Lower leg skin (tissue), 4 donors: ENCODE measurements around the gene HMCES. TPM values are rescaled to one million over a fixed set of nuclear protein-coding genes. Genes with fewer than 3 reads are reported as not detected.

Experiments used
- DNase-seq, 2 donors: peaks; one replicate each; pipeline ENCODE4 v3.0.0-alpha.2; 2019; ENCODE audit warnings: low spot score in 2 of 2
- H3K4me3 ChIP-seq: fragments of 200-600 bp; sonication (generic); 2 replicates; pipeline ENCODE4 v1.5.1; 2017; ENCODE audit warnings: mild to moderate bottlenecking, low read depth; ENCODE audit not compliant: poor library complexity, severe bottlenecking
- POLR2A ChIP-seq, 2 donors: fragments of 450-650 bp; IDR thresholded peaks; one replicate each; pipeline ENCODE4 v1.6.1; 2016 to 2017; ENCODE audit warnings: antibody characterized with exemption in 2 of 2, mild to moderate bottlenecking in 1 of 2, moderate library complexity in 1 of 2
- WGBS, 2 donors: methylation state at CpG; one replicate each; pipeline ENCODE4 v1.1.5; 2018; 5-methylcytosine and 5-hydroxymethylcytosine counted together
- intact Hi-C: fragments of 100-400 bp; cut with DNase I; formaldehyde crosslinking; loops from one replicate; pipeline ENCODE4 v1.15.0; 2023; ENCODE audit warnings: low total_unique reads
- total RNA-seq, 4 donors: library from RNA; depleted of rRNA; stranded (reverse); fragments of >200 nt; gene quantifications; one replicate each; pipeline ENCODE4 v1.1.0, GENCODE V29; 2016
- TF ChIP-seq, protein P1 (sequence below), 3 donors: fragments of 450-650 bp; IDR thresholded peaks; one replicate each; pipeline ENCODE4 v1.5.1; 2016; ENCODE audit warnings: antibody characterized with exemption in 3 of 3, mild to moderate bottlenecking in 3 of 3, moderate library complexity in 2 of 3

The HMCES gene
- total RNA-seq, 4 donors from 2014 or later, result 25.2 to 34.9 (median 34.4) TPM

DNA sequence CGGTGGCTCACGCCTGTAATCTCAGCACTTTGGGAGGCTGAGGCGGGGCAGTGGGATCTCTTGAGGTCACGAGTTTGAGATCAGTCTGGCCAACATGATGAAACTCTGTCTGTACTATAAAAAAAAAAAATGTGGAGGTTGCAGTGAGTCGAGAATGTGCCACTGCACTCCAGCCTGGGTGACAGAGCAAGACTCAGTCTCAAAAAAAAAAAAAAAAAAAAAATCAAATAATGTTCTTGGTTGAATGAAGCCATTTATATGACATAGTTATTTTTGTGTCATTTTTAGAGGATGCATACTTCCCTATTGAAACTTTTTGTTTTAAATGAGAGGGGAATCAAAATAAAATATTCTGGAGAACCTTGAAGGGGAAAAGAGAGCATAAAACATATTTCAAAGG lies 3.1 kb downstream of the HMCES start:
- 80 to 82% methylated on average over 5 of the region's 5 CpGs for whole genome bisulfite sequencing, 2 donors
- no peak overlapping the region for H3K4me3 ChIP-seq
- no peak for TF ChIP-seq POLR2A (IDR thresholded peaks at IDR 0.05)
- TF ChIP-seq, protein P1, sequence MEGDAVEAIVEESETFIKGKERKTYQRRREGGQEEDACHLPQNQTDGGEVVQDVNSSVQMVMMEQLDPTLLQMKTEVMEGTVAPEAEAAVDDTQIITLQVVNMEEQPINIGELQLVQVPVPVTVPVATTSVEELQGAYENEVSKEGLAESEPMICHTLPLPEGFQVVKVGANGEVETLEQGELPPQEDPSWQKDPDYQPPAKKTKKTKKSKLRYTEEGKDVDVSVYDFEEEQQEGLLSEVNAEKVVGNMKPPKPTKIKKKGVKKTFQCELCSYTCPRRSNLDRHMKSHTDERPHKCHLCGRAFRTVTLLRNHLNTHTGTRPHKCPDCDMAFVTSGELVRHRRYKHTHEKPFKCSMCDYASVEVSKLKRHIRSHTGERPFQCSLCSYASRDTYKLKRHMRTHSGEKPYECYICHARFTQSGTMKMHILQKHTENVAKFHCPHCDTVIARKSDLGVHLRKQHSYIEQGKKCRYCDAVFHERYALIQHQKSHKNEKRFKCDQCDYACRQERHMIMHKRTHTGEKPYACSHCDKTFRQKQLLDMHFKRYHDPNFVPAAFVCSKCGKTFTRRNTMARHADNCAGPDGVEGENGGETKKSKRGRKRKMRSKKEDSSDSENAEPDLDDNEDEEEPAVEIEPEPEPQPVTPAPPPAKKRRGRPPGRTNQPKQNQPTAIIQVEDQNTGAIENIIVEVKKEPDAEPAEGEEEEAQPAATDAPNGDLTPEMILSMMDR (IDR thresholded peaks at IDR 0.05), result no peak
- intact Hi-C loops, result no loop called here
- DNase-seq, result no peak

DNA sequence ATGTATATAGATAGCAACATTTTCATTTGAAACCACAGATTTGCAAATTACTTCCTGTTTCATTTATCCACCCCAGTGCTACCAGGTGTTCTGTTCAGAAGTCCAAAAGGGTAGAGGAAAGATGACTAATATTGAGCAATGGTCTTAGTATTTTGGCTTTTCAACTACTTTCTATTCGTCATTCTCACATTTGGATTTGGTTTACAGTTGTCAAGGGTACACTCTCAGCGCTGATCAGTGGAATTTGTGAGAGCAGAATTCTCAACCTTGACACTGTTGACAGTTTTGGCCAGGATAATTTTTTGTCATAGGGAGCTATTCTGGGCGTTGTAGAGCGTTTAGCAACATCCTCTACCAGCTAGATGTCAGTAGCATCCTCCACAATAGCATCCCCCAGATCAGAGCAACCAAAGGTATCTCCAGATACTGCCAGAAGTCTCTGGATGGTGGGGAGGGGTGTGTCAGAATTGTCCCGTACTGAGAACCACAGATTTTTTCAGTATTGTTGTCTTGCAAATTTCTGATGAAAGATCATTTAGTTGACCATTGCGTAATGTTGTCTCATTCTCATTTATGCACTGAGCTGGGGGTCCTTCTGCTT lies 4.2 kb downstream of the HMCES start:
- H3K4me3 ChIP-seq, result no peak overlapping the region
- intact Hi-C loops, result no loop called here
- no peak for DNase-seq
- no peak for TF ChIP-seq POLR2A (IDR thresholded peaks at IDR 0.05)
- TF ChIP-seq, protein P1 (IDR thresholded peaks at IDR 0.05), result no peak
- 65 to 71% methylated on average over 6 of the region's 6 CpGs for WGBS, 2 donors

- intact Hi-C loops, result no loop called here
- no peak overlapping the region for H3K4me3 ChIP-seq
- TF ChIP-seq, protein P1 (IDR thresholded peaks at IDR 0.05), result no peak
- no peak for TF ChIP-seq POLR2A (IDR thresholded peaks at IDR 0.05)
- WGBS, 2 donors, result 80 to 87% methylated on average over 2 of the region's 2 CpGs
- no peak for DNase-seq
Observed at GRCh38 chr3:129286081-129286480, 7.4 kb downstream of the HMCES start.

DNA sequence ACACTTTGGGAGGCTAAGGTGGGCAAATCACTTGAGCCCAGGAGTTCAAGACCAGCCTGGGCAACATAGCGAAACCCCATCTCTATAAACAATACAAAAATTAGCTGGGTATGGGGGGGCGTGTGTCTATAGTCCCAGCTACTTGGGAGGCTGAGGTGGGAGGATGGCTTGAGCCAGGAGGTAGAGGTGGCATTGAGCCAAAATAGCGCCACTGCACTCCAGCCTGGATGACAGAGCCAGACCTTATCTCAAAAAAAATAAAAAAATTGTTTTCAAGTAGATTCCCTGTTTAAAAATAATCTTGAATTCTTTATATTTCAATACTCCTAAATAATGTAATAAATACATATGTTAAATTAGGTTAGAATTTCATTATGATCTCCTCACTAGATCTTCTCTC lies 9.8 kb downstream of the HMCES start:
- no peak overlapping the region for H3K4me3 ChIP-seq
- 83 to 96% methylated on average over 3 of the region's 3 CpGs for WGBS, 2 donors
- intact Hi-C loops, result no loop called here
- DNase-seq, result no peak
- no peak for TF ChIP-seq POLR2A (IDR thresholded peaks at IDR 0.05)
- TF ChIP-seq, protein P1 (IDR thresholded peaks at IDR 0.05), result no peak

DNA sequence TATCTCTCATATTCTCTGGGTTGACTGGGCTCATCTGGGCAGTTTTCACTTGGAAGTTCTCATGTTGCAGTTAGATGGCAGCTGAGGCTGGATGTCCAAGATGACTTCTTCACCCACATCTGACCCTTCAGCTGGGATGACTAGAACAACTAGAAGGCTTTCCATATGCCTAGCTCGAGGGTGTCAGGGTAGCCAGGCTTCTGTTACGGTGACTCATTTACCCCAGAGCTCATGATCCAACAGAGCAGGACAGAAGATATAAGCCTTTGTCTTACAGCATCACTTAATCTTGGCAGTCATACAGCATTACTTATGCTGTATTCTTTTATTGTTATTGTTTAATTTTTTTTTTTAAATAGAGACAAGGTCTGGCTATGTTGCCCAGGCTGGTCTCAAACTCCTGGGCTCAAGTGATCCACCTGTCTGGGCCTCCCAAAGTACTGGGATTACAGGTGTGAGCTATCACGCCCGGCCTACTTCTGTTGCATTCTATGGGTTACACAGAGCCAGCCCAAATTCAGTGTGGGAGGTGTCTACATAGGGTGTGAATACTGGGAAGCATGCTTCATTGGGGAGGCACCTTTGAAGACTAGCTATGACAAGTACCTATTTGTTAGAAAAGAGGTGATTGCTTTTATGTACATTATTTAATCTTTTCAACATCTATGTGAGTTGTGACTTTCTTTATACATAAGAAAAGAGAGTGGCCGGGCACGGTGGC lies 10.7 kb downstream of the HMCES start:
- H3K4me3 ChIP-seq, result no peak overlapping the region
- intact Hi-C loops, result no loop called here
- WGBS, 2 donors, result 70 to 74% methylated on average over 6 of the region's 6 CpGs
- DNase-seq, result no peak
- TF ChIP-seq POLR2A (IDR thresholded peaks at IDR 0.05), result no peak
- TF ChIP-seq, protein P1 (IDR thresholded peaks at IDR 0.05), result no peak
